Measurements from ENCODE around the gene OPA1.
A peak's percentile ranks its signal among the peaks of the same experiment; 100 is the strongest.

The OPA1 gene

GRCh38 chr3:193742628-193743027, 149.6 kb downstream of the OPA1 start:
- DNase-seq (ENCODE audit: low read depth), result no peak
- H3K4me3 ChIP-seq (replicated peaks; ENCODE audit: low read depth, low read length), result no peak overlapping the region
- TF ChIP-seq CTCF (IDR thresholded peaks at IDR 0.05; ENCODE audit: low read length, missing control alignments), result no peak

GRCh38 chr3:193743702-193744047, 150.7 kb downstream of the OPA1 start:
- DNase-seq (ENCODE audit: low read depth), result peak; percentile 17
- no peak overlapping the region for H3K4me3 ChIP-seq (replicated peaks; ENCODE audit: low read depth, low read length)
- no peak for TF ChIP-seq CTCF (IDR thresholded peaks at IDR 0.05; ENCODE audit: low read length, missing control alignments)

DNA sequence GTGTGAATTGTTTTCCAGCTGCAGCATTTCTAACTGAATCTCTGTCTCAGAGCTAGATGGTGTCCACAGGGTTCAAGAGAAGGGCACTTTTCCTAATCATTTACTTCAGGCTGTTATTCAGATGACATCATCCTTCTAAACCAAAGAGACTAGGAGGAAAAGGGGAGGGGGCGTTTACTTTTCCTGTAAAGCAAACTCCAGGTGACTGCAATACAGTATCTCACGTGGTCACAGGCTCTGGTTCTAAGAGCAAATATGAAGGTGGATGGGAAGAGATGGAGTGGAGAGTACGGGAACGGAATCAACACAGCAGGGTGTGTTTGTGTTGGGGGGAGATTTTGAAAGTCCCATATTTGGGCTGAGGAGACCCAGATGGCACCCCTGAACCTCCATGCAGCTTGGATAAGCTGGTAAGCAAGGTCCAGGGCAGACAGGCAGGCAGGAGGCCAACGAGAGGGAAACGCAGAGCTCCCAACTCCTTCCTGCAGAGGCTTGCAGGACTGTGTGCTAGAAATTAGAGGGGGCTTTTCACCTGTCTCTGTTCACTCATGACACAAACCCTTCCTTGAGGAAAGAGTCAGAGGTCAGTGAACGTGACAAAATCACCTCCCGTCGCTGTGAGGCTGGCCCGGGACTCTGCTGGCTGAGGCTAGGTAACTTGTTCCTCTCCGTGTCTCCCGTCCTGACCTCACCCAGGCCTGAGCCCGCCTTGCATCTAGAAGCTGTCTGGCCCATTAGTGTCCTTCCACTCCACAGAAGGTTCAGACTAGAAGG, 151.2 kb downstream of the OPA1 start:
- TF ChIP-seq CTCF (IDR thresholded peaks at IDR 0.05; ENCODE audit: low read length, missing control alignments), result no peak
- no peak overlapping the region for H3K4me3 ChIP-seq (replicated peaks; ENCODE audit: low read depth, low read length)
- DNase-seq (ENCODE audit: low read depth), result no peak

DNA sequence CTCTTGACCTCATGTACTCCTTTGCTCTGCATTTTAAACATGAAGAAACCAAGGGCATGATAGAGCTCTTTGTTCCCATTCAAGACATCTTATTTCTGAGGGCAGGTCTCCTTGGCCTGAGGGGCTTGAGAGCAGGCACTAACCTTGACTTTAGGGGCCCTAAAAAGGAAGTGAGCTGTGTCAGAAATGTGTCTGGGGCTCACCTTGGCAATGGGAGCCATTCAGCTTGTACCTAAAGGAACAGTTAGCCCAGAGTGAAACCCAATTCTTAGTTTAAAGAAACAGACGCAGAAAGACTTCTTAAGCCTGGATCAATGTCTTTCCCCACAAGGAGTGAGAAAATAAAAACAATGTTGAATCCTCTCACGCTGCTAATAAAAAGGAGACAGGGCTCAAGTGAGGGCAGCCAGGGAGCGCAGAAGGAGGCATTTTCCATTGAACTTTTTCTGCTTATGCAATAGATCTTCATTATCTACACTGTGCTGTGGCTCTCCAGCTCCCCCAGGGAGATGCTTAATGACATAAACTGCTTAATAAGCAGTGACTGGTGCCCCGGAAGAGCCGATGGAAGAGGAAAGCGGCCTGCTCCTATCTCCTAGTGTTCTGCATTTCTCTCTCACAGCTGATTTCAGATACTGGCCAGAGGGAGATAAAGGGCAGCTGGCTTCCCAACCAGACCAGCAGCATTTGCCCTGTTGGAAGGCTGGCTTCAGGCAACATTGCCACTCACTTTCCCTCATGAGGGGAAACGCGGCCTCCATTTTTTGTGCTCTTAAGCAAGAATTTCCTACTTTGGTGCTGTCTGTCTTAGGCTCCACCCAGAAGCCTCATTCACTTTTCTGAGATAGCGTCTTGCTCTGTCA, 152.0 kb downstream of the OPA1 start:
- TF ChIP-seq CTCF (IDR thresholded peaks at IDR 0.05; ENCODE audit: low read length, missing control alignments), result no peak
- H3K4me3 ChIP-seq (replicated peaks; ENCODE audit: low read depth, low read length), result no peak overlapping the region
- peak; percentile 27 for DNase-seq (ENCODE audit: low read depth)

GRCh38 chr3:193746832-193747231, 153.8 kb downstream of the OPA1 start:
- no peak for DNase-seq (ENCODE audit: low read depth)
- no peak for TF ChIP-seq CTCF (IDR thresholded peaks at IDR 0.05; ENCODE audit: low read length, missing control alignments)
- no peak overlapping the region for H3K4me3 ChIP-seq (replicated peaks; ENCODE audit: low read depth, low read length)

Data from fibroblast of pulmonary artery (primary cell).